Posterior vena cava (tissue), 2 donors: Measurements from ENCODE around the gene SCOC. TPM values are rescaled to one million over a fixed set of nuclear protein-coding genes. Genes with fewer than 3 reads are reported as not detected.
"Not testable (repeated sequence)": the region's sequence is repeated elsewhere in the genome, so short reads cannot be mapped to it uniquely, and the experiment has no call there.

Experiments
- DNase-seq: peaks from one replicate; pipeline ENCODE4 v3.0.0-alpha.2; 2020; ENCODE audit warnings: low spot score
- intact Hi-C, 2 donors: fragments of 100-400 bp; cut with DNase I; formaldehyde crosslinking; loops; one replicate each; pipeline versions ENCODE4 v1.14.1 to v1.14.2; 2022 to 2023
- total RNA-seq, 2 donors: library from RNA; stranded (reverse); fragmentation: NEBNext Ultra II Directional; extraction: Animal tissue kit (Norgen Biotek cat#: 25700); gene quantifications; one replicate each; pipeline ENCODE4 v1.2.1, GENCODE V29; 2021
- donor health status: DM: yes; HTN: yes; CAD: no.
- donor health status: DM: yes; HTN: yes; CAD: no.

The SCOC gene
- total RNA-seq, 2 donors from 2014 or later: 62.2 to 63.7 TPM

GRCh38 chr4:140357868-140358267 is 15.6 kb upstream of the SCOC start:
- DNase-seq: no peak
- intact Hi-C loops: loop anchor here in 1 of 2 donors (10.0 kb wide), 2 partner anchors 247 to 703 kb away; no protein-coding TSS in a partner anchor

GRCh38 chr4:140358281-140358680 is 15.2 kb upstream of the SCOC start:
- no peak for DNase-seq
- intact Hi-C loops: loop anchor here in 1 of 2 donors (10.0 kb wide), 2 partner anchors 247 to 703 kb away; no protein-coding TSS in a partner anchor

- intact Hi-C loops: loop anchor here in 1 of 2 donors (10.0 kb wide), 3 partner anchors 245 to 705 kb away; no protein-coding TSS in a partner anchor
- DNase-seq: peak; percentile 86
These were observed 13.7 kb upstream of the SCOC start for GRCh38 chr4:140359562-140360427.

GRCh38 chr4:140361099-140361498 is 12.3 kb upstream of the SCOC start:
- intact Hi-C loops: loop anchor here in 1 of 2 donors (10.0 kb wide), 1 partner anchor 494 kb away; no protein-coding TSS in a partner anchor
- no peak for DNase-seq

GRCh38 chr4:140363051-140363450 is 10.4 kb upstream of the SCOC start:
- no peak for DNase-seq
- intact Hi-C loops: loop anchor here in 1 of 2 donors (10.0 kb wide), 1 partner anchor 492 kb away; no protein-coding TSS in a partner anchor

- DNase-seq: no peak
- intact Hi-C loops: loop anchor here in 1 of 2 donors (10.0 kb wide), 1 partner anchor 491 kb away; no protein-coding TSS in a partner anchor
These were observed 9.9 kb upstream of the SCOC start for GRCh38 chr4:140363558-140363957.

GRCh38 chr4:140367738-140368137 is 5.7 kb upstream of the SCOC start:
- no peak for DNase-seq
- intact Hi-C loops: loop anchor here in 1 of 2 donors (10.0 kb wide), 1 partner anchor 487 kb away; no protein-coding TSS in a partner anchor

- no peak for DNase-seq
- intact Hi-C loops: loop anchor here in 1 of 2 donors (10.0 kb wide), 1 partner anchor 486 kb away; no protein-coding TSS in a partner anchor
These were observed 4.8 kb upstream of the SCOC start for GRCh38 chr4:140368686-140369085.

DNA sequence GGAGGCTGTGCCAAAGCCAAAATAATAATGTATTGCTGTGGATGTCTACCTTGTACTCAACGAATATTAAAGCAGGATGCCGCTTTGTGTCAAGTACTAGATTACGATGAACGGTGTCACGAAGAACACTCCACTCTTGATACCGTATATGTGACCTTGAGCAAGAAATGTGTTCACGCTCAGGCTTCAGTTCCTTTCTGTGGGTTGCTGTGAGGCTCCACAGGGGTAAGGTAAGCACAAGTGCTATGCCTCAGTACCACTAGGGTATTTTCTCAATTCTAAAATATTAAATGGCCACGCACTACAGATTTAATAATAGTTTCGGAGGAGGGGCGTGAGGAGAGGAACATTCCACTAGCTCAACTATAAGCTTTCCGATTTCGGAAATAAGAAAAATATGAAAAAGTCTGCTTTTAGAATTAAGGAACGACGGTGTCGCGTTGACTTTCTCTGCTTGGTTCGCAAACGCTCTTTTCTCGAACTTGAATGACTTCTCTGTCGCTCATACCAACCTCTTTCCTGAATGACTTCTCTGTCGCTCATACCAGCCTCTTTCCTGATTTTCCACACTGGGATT is 607 bp upstream of the SCOC start:
- no peak for DNase-seq
- intact Hi-C loops: no loop called here

DNA sequence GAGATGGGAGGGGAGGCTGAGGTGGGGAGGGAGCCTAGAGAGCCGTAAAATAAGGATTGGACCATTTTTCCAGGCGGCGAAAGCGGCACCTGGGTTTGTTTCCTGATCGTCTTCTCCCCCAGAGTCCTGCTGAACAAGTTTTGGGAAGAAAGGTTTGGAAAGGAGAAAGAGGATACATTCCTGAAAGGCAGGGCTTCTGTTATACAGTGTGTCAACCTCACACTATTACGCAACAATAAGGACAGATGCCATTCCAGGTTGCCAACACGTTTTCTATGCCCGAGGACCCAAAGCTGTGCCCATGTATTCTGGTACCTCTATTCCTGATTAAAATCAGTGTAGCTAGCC is 658 bp downstream of the SCOC start:
- DNase-seq: no peak
- intact Hi-C loops: no loop called here

GRCh38 chr4:140382732-140383131 is 9.3 kb downstream of the SCOC start:
- DNase-seq: no peak
- intact Hi-C loops: no loop called here

DNA sequence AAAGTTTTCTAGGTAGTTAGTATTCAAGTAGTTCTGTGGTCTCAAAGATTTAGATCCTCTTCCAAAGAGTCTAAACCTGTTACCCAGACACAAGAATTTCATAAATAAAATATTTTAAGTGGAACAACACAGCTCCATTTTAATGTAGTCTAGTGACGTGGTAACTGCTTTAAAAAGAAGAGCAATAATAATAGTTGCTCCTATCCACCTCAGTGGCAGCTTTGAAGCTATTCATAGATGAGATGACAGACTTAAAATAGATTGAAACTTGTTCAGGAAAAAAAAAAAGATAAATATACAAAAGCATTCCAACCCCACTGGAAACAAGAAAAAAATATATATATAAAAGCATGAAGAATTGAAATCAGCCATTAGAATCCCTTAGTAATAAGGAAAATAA is 14.6 kb downstream of the SCOC start:
- intact Hi-C loops: no loop called here
- no peak for DNase-seq

- DNase-seq: no peak
- intact Hi-C loops: loop anchor here in 1 of 2 donors (2.0 kb wide), 1 partner anchor 25 kb away; no protein-coding TSS in a partner anchor
These were observed 22.2 kb downstream of the SCOC start for GRCh38 chr4:140395668-140396067.

- DNase-seq: no peak
- intact Hi-C loops: no loop called here
These were observed 26.7 kb downstream of the SCOC start for GRCh38 chr4:140400111-140400510.

DNA sequence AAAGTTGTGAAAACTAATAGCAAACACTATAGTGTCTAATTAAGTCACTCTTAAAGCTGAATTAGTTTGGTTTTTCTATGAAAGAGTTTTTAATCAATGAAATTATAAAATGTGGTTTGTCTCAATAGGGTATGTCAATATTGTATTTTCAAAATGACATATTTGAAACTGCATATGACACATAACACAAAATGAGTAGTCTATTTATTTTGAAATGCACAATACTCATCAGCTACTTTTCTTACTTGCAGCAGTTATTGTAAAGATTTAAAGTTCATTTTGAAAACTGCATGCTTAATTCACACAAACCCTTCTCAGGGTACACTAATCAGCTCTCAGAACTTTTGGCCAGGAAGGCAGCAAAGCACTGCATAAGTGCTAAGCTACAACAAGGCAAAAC is 32.8 kb downstream of the SCOC start:
- intact Hi-C loops: no loop called here
- no peak for DNase-seq

- no peak for DNase-seq
- intact Hi-C loops: no loop called here
These were observed 35.5 kb downstream of the SCOC start for GRCh38 chr4:140408974-140409373.

- DNase-seq, intact Hi-C loops: not testable (repeated sequence)
These were observed 39.9 kb downstream of the SCOC start for GRCh38 chr4:140413130-140413969.

- intact Hi-C loops: no loop called here
- DNase-seq: no peak
These were observed 49.7 kb downstream of the SCOC start for GRCh38 chr4:140423106-140423505.

DNA sequence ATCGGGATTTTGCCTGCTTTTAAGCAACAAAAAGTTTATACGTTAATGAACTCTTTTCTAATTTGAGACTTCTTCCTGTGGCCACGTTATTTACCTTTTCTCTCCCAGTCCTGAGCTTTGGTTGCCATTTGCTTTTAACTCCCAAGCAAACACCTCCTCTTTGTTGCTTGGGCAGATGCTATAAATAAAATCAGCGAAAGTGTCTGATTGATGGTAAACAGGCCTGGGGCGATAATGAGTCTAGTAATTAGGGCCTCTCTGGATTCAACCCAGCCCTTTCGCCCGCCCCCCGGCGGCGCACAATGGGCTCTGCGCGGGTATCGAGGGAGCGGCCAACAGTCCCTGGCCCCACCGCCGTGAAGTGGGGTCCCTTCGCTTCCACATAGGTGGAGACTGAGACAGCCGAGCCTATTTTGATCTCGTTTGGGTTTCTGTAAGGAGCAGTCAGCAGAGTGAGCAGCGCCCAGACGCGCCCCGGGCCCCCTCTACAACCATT is 53.2 kb downstream of the SCOC start:
- intact Hi-C loops: no loop called here
- peak; percentile 77 for DNase-seq
